ENCODE data around the gene INO80B.
"Not testable (repeated sequence)": the region's sequence is repeated elsewhere in the genome, so short reads cannot be mapped to it uniquely, and the experiment has no call there.

The INO80B gene

GRCh38 chr2:74426181-74426758 is 28.6 kb upstream of the INO80B start:
- no peak for DNase-seq

GRCh38 chr2:74427551-74427950 is 27.3 kb upstream of the INO80B start:
- DNase-seq, result no peak

DNA sequence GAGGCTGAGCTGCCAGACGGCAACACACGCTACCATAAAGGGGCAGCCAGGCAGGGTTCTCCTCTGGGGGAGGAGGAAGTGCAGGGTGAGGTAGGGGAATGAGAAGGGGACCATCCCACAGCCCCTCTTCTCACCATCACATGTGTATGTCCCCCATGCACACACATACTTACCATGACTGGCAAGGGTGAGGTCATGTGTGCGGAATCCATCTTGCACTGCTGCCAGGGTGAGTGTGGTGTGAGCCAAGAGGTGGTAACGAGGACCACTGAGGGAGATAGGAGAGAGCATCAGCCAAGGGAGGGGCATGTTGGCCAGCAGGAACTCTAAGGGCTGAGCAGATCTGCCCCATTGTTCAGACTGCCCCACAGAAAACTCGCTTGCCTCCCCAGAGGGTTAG is 26.2 kb upstream of the INO80B start:
- DNase-seq, result no peak

- DNase-seq, result no peak
These were observed 25.1 kb upstream of the INO80B start for GRCh38 chr2:74429487-74430451.

GRCh38 chr2:74430502-74430901 is 24.4 kb upstream of the INO80B start:
- no peak for DNase-seq

DNA sequence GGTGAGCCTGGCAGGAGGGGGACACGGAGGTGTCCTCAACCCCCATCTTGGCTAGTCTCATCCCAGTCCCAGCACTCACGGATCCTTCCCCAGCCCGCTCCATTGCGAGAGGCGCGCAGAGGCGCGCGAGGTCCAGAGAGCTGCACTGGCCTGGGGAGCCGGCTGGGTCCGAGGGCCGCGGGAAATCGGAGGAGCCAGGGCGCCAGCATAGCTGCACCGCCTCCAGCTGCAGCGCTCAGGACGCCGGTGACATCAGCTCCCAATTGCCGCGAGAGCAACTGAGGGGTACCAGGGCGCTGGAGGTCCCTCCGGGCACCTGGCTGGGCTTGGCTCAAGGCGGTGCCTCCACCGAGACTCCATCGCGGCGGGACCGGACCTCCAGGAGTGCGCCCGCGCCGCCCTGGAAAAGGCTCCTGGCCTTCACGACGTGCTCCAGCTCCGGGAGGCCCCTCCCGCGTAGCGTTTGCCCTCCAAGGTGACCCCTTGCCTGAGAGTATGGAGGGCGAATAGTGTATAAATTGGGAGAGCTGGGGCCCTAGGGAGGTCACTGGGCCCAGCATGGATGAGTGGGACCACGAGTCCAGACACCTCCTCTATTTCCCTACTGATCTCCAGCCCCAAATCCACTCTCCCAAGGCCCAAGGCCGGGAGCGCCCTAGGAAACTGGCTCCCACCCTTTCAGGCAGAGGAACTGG is 18.6 kb upstream of the INO80B start:
- no peak for DNase-seq

DNA sequence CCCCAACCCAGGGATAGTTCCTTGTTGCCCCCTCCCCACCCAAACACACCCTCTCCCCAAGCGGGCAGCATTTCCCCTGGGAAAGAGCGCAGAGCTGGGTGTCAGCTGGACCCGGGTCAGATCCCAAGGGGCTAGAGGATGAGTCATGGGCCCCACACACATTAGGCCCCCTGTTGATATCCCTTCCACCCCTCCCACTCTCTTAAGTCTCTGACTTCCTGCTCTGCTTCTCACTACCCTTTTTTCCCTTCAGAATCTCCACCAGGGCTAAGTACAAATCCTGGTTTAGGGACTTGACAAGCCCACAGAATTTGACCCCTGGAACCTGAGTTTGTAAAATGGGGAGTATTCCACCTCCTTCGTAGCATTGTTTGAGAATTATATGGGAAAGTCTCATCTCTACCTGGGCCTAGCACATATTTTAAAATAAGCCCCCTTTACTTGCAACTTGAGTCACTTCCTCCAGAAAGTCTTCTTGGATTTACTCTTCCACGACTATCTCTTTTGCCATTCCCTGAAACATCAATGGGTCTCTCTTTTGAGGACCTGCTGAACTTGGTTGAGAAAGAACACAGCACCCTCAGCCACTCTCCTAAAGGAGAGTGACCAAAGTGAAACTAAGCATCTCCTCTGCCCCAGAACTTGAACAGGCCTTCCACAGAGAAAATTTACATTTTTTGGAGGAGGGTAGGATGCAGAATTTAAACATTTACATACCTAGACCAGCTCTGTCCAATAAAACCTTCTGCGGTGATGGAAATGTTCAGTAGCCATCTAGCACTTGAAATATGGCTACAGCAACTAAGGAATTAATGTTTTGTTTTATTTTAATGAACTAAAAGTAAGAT is 17.8 kb upstream of the INO80B start:
- no peak for DNase-seq

- no peak for DNase-seq
These were observed 16.6 kb upstream of the INO80B start for GRCh38 chr2:74438248-74438647.

GRCh38 chr2:74439373-74439772 is 15.5 kb upstream of the INO80B start:
- DNase-seq, result no peak

DNA sequence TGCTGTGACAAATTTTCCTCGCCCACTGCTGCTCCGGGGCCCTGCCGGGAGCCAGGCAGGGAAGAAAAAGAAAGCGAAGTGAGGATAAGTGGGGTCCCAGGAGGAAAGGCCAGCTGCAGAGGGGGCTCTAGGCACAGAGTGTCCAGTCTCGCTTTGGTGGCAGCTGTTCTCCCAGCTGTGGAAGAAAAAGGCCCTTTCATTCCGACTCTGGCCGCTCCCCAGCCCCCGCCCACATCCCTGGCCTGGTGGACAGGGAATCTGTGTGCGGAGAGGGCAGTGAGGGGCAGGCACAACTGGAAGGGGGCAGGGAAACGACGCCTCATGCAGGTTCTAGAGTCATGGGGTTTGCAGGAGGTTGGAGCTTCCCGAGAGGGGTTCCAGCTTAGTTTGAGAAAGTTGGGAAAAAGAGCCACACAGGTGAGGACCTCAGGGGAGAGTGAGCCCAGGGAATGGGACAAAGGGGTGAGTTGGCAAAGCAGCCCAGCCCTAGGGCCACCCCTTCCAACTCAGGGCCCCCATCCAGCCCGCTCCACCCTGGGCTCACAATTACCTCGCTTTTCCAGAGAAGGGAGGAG is 15.0 kb upstream of the INO80B start:
- no peak for DNase-seq

DNA sequence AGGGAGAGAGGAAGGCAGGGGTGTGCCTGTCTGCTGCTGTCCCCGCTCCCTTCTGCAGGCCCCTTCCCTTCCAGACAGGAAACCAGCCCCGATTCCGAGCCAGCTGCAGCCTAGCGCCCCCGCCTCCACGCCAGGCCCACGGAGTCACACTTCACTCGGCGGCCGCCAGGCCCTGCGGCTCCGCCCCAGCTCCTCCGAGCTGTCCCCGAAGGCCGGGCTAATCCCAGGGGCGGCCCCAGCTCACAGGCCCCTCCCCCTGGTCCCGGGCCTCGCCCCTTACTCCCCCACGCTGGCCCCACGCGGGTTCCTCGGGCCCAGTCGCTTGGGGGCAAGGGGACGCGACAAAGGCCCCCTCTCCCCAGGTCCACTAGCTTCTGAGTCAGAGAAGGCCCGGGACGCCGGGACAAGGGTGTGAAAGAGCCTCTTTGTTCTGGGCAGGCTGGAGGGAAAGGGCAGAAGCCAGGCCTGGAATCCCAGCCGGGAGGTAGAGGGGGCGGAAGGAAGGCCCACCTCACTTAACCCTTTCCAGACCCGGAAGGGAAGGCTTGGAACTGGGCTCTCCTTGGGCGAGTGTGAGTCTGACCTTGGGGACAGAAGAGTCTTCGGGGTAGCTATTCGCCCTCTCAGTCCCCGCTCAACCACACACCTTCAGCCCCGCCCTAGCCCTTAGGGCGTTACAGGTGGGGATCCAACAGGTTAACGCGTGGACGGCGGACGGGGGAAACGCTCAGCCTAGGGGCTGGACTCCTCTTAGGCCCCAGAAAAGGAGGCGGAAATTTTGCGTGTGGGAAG is 14.3 kb upstream of the INO80B start:
- peak; percentile 75 for DNase-seq

DNA sequence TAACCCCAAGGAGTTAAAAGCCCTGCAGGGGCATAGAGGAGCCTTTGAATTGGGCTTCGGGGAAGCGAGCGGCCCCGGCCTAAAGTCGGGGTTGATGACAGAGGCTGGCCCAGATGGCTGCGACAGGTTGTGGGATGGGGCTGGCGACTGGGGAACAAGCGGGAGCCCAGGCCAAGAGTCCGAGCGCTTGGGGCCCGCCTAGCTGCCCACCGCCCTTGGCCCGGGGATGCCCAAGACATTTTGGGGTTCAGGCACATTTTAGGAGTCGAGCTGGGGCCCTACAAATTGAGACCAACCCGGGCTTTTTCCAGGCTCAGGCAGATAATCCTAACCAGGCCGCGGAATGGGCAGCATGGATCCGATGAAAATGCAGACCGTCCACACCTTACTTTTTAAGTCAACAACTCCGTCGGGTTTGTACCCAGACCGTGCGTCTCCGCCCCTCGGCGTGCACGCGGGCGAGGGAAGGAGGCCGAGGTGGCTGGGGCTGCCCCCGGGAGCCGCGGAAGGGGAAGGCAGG is 13.7 kb upstream of the INO80B start:
- no peak for DNase-seq

- no peak for DNase-seq
These were observed 13.0 kb upstream of the INO80B start, which contains the start of gene RTKN for GRCh38 chr2:74441690-74442482. Gene RTKN, minus strand, starts transcription at chr2:74441937. Its CDS starts 121 bp downstream, at chr2:74441816.

DNA sequence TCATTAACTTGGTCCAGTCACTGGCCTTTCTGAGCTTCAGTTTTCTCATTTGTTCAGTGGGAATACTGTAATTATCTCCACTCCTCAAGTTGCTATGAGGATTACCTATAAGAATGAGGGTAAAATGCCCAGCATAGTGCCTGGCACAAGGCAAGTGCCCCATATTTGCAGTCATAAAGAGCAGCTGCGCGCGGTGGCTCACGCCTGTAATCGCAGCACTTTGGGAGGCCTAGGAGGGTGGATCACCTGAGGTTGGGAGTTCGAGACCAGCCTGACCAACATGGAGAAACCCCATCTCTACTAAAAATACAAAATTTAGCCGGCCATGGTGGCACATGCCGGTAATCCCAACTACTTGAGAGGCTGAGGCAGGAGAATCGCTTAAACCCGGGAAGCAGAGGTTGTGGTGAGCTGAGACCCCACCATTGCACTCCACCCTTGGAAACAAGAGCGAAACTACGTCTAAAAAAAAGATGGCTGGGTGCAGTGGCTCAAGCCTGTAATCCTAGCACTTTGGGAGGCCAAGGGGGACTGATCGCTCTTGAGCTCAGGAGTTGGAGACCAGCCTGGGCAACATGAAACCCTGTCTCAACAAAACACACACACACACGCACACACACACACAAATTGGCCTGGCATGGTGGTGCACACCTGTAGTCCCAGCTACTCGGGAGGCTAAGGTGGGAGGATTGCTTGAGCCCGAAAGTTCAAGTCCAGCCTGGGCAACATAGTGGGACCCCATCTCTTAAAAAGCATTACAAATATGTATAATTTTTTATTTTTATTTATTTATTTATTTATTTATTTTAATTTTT is 12.2 kb upstream of the INO80B start:
- not testable (repeated sequence) for DNase-seq

DNA sequence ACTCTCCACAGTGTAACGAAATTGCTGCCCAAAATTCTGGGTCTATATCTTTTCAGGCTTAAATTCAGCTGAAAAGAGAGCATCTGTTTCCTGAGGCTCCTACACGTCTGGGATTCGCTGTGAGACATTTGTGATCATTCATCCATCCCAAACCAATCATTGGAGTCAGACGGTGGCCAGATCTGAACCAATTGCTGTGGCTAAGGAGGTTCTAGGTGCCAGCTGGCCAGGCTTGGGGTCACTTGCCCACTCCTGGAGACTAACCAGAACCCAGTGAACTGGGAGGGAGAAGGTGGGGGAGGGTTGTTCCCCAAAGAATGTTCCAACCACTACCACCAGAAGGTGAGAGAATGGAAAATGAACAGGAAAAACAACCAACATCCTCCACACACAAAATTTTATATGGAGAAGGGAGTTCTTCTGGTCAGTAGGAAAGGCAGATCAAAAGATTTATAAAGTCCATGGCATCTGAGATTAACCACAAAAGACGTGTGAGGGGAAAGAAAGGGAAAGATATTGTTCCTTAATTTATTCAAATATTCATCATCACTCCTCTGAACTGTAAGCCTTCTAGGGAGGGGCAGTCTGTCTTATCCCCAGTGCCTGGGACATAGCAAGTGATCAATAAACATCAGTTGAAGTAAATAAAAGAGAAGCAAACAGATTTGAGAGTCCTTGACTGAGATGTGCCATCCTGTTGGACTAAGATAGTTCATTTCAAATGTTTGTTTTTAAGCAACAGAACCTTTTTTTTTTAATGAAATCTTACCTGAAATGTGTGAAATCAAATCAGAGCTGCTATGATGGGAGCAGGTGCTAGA is 10.2 kb upstream of the INO80B start:
- peak; percentile 30 for DNase-seq

- no peak for DNase-seq
These were observed 7.5 kb upstream of the INO80B start for GRCh38 chr2:74447230-74447999.

- DNase-seq, result no peak
These were observed 6.1 kb upstream of the INO80B start for GRCh38 chr2:74448771-74449170.

Data from NCI-H1694 treated with DMSO at 0.1 percent for 48 hours (cell line).